Breast epithelium (tissue), 4 donors: ENCODE measurements around the gene GPR162. TPM values are rescaled to one million over a fixed set of nuclear protein-coding genes. Genes with fewer than 3 reads are reported as not detected.

Experiments used
- DNase-seq, 2 donors: peaks; one replicate each; pipeline ENCODE4 v3.0.0-alpha.2; 2019; ENCODE audit warnings: low spot score in 2 of 2
- H3K27ac ChIP-seq, 2 donors: fragments of 200-600 bp; sonication (generic) in 1 of 2; one replicate each; pipeline ENCODE4 v1.5.1; 2016 to 2019; ENCODE audit warnings: mild to moderate bottlenecking in 1 of 2
- H3K27me3 ChIP-seq, 2 donors: fragments of 200-600 bp; sonication (generic) in 1 of 2; one replicate each; pipeline versions ENCODE4 v1.5.1 to v1.6.0; 2017 to 2019; ENCODE audit warnings: control low read depth in 1 of 2, mild to moderate bottlenecking in 1 of 2
- H3K36me3 ChIP-seq: fragments of 200-600 bp; one replicate; pipeline ENCODE4 v1.5.1; 2019
- H3K4me1 ChIP-seq, 2 donors: fragments of 200-600 bp; sonication (generic); one replicate each; pipeline ENCODE4 v1.5.1; 2016 to 2019; ENCODE audit warnings: control low read depth in 1 of 2
- H3K4me3 ChIP-seq, 3 donors: fragments of 200-600 bp; sonication (generic); 1 replicate in 2 of 3; 2 replicates in 1 of 3; pipeline ENCODE4 v1.5.1; 2016 to 2019; ENCODE audit warnings: mild to moderate bottlenecking in 3 of 3, moderate library complexity in 2 of 3
- H3K9me3 ChIP-seq, 2 donors: fragments of 200-600 bp; sonication (generic) in 1 of 2; one replicate each; pipeline ENCODE4 v1.5.1; 2016 to 2019; ENCODE audit warnings: control low read depth in 1 of 2
- POLR2A ChIP-seq: fragments of 450-650 bp; IDR thresholded peaks from one replicate; pipeline ENCODE4 v1.6.1; 2016; ENCODE audit warnings: antibody characterized with exemption, mild to moderate bottlenecking, moderate library complexity
- POLR2AphosphoS5 ChIP-seq, 3 donors: sonication (generic); formaldehyde crosslinking; IDR thresholded peaks; one replicate each; pipeline ENCODE4 v1.6.1; 2017; ENCODE audit warnings: antibody characterized with exemption in 3 of 3
- intact Hi-C: fragments of 100-400 bp; cut with DNase I; formaldehyde crosslinking; loops from one replicate; pipeline ENCODE4 v1.15.1; 2023; ENCODE audit warnings: low total_unique reads
- total RNA-seq, 3 donors: library from RNA; depleted of rRNA; stranded (reverse); fragments of >200 nt; gene quantifications; one replicate each; pipeline ENCODE4 v1.1.0, GENCODE V29; 2016
- TF ChIP-seq, protein P1 (sequence below), 3 donors: fragments of 450-650 bp; IDR thresholded peaks; one replicate each; pipeline ENCODE4 v1.5.1; 2016 to 2017; ENCODE audit warnings: antibody characterized with exemption in 3 of 3, mild to moderate bottlenecking in 3 of 3, moderate library complexity in 3 of 3

The GPR162 gene
- total RNA-seq, 3 donors from 2014 or later: 2.6 to 4.2 (median 4.1) TPM

DNA sequence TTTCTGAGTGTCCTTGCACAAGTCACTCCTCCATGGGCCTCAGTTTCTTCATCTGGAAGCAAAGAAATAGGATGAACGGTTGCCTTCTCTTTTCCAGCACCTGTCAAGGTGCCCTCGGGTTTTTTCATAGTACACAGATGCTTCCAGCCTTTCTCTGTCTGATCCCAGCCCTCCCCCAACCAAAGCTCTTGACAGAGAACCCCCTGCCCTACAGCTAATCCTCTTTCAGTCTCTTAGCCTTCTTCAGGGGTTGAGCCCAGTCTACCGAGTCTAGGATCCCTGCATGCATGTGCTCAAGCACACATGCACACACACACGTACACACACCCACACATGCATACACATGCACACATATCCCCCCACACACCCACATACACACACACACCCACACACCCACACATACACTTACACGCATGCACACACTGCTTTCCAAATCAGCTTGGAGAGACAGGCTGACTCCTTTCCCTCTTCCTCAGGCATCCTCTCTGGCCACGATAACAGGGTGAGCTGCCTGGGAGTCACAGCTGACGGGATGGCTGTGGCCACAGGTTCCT lies 24.8 kb downstream of the GPR162 start:
- Histone ChIP-seq H3K9me3 (no peaks in the 10 kb centered on the region), H3K4me3 (no peak overlapping the region), H3K27me3 (no peaks in the 10 kb centered on the region), H3K4me1 (no peaks in the 10 kb centered on the region), H3K27ac (no peak overlapping the region), H3K36me3 (no peaks in the 10 kb centered on the region)
- intact Hi-C loops: no loop called here
- TF ChIP-seq, protein P1, sequence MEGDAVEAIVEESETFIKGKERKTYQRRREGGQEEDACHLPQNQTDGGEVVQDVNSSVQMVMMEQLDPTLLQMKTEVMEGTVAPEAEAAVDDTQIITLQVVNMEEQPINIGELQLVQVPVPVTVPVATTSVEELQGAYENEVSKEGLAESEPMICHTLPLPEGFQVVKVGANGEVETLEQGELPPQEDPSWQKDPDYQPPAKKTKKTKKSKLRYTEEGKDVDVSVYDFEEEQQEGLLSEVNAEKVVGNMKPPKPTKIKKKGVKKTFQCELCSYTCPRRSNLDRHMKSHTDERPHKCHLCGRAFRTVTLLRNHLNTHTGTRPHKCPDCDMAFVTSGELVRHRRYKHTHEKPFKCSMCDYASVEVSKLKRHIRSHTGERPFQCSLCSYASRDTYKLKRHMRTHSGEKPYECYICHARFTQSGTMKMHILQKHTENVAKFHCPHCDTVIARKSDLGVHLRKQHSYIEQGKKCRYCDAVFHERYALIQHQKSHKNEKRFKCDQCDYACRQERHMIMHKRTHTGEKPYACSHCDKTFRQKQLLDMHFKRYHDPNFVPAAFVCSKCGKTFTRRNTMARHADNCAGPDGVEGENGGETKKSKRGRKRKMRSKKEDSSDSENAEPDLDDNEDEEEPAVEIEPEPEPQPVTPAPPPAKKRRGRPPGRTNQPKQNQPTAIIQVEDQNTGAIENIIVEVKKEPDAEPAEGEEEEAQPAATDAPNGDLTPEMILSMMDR (IDR thresholded peaks at IDR 0.05): no peak
- TF ChIP-seq POLR2A (no peak), POLR2AphosphoS5 (IDR thresholded peaks at IDR 0.05) (no peak)
- no peak for DNase-seq

DNA sequence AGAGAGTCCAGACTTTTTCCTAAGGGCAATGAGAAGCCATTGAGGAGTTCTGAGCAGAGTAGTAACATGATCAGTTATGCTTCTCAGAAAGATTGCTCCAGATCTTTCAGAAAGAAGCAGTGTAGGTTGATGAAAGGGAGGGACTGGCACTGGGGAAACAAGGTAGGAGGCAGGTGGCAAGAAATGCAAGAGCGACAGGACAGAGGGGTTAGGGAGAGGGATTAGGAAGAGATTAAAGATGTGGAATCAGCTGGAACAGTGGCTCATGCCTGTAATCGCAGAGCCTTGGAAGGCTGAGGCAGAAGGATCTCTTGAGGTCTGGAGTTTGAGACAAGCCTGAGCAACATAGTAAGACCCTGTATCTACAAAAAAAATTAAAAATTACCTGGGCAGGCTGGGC lies 26.1 kb downstream of the GPR162 start:
- intact Hi-C loops: no loop called here
- Histone ChIP-seq H3K27ac (no peak overlapping the region), H3K9me3 (no peaks in the 10 kb centered on the region), H3K27me3 (no peaks in the 10 kb centered on the region), H3K36me3 (no peaks in the 10 kb centered on the region), H3K4me3 (no peak overlapping the region), H3K4me1 (no peaks in the 10 kb centered on the region)
- TF ChIP-seq, protein P1 (IDR thresholded peaks at IDR 0.05): no peak
- TF ChIP-seq POLR2A (no peak), POLR2AphosphoS5 (IDR thresholded peaks at IDR 0.05) (no peak)
- DNase-seq: no peak

DNA sequence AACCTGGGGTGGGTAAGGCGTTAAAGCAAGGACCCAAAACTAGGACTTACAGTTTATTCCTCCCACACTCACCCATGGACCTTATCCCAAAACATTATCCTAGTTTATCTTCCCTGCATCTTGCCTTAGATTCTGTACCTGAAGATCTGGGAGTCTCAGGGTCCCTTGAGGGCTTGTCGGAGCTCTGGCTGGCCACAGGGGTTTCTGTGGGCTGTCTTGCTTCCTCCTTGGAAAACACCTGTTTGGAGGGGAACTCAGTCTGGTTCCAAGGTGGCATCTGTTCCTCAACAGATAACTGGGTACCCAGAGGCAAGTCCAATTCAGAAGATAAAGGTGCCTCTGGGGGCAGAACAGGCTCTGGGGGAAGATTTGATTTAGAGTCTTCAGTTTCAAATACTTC lies 27.8 kb downstream of the GPR162 start:
- DNase-seq: no peak
- Histone ChIP-seq H3K4me3 (no peak overlapping the region), H3K4me1 (peaks cover 4 to 6% of the 10 kb centered on the region in 2 donors), H3K36me3 (no peaks in the 10 kb centered on the region), H3K9me3 (no peaks in the 10 kb centered on the region), H3K27me3 (no peaks in the 10 kb centered on the region), H3K27ac (no peak overlapping the region)
- no peak for TF ChIP-seq POLR2A
- TF ChIP-seq POLR2AphosphoS5 (IDR thresholded peaks at IDR 0.05): no peak
- TF ChIP-seq, protein P1 (IDR thresholded peaks at IDR 0.05): no peak
- intact Hi-C loops: no loop called here

DNA sequence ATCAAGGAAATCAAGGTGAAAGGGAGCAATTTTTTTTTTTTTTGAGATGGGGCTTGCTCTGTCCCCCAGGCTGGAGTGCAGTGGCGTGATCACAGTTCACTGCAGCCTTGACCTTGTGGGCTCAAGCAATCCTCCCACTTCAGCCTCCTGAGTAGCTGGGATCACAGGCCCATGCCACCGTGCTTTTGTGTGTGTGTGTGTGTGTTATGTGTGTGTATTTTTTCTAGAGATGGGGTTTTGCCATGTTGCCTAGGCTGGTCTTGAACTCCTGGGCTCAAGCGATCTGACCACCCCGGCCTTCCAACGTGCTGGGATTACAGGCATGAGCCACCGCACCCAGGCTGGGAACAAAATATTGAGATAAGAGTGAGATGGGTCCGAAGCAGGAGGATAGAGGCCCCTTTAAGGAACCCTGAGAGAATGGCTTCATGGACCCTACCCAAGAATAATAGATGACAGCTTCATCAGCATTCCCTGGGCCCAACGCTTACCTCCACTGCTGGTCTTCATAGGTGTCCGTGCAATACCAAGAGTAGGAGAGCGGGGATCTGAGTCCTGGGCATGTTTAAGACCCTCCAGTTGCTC lies 28.4 kb downstream of the GPR162 start:
- no peak overlapping the region for H3K4me3 ChIP-seq
- no peak overlapping the region for H3K27ac ChIP-seq
- TF ChIP-seq, protein P1 (IDR thresholded peaks at IDR 0.05): no peak
- TF ChIP-seq POLR2A: no peak
- no peak for TF ChIP-seq POLR2AphosphoS5 (IDR thresholded peaks at IDR 0.05)
- H3K36me3 ChIP-seq: no peaks in the 10 kb centered on the region
- H3K4me1 ChIP-seq: peaks cover 4 to 6% of the 10 kb centered on the region in 2 donors
- H3K27me3 ChIP-seq: no peaks in the 10 kb centered on the region
- H3K9me3 ChIP-seq: no peaks in the 10 kb centered on the region
- no peak for DNase-seq
- intact Hi-C loops: no loop called here

DNA sequence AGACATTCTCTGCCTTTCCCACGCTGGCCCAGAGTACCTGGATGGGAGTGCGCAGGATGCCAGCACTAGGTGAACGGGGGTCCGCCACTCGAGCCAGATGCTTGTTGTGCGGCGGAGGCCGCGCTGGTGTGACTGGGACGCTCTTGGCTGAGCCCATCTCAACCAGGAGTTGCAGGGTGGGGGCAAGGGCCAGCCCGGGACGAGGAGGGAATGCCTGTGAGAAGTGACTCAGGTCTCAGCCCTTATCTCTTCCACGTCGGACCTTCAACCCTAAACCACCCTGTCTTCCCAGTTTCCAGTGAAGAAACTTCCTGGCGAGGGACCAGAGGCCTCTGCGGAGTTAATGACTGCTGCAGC lies 29.2 kb downstream of the GPR162 start:
- Histone ChIP-seq H3K4me3 (peak overlapping the region in 2 of 3 donors; percentile 74 to 80), H3K36me3 (no peaks in the 10 kb centered on the region), H3K27ac (peak overlapping the region in 1 of 2 donors; percentile 94), H3K9me3 (no peaks in the 10 kb centered on the region), H3K4me1 (peaks cover 4 to 6% of the 10 kb centered on the region in 2 donors), H3K27me3 (no peaks in the 10 kb centered on the region)
- TF ChIP-seq, protein P1 (IDR thresholded peaks at IDR 0.05): no peak
- TF ChIP-seq POLR2A: no peak
- TF ChIP-seq POLR2AphosphoS5 (IDR thresholded peaks at IDR 0.05): no peak
- no peak for DNase-seq
- intact Hi-C loops: no loop called here
